HEK293 (cell line): ENCODE results near the gene SFN.

Source experiments
- ZNF169 ChIP-seq: fragments of 450-650 bp; formaldehyde crosslinking; IDR thresholded peaks from 2 replicates; pipeline ENCODE4 v1.5.1; 2016; ENCODE audit warnings: missing biosample characterization, missing genetic modification characterization
- ZSCAN23 ChIP-seq: fragments of 450-650 bp; formaldehyde crosslinking; IDR thresholded peaks from 2 replicates; pipeline ENCODE4 v1.5.1; 2016; ENCODE audit warnings: missing biosample characterization, missing genetic modification characterization
- TF ChIP-seq, protein P1 (sequence below): fragments of 450-650 bp; formaldehyde crosslinking; IDR thresholded peaks from 2 replicates; pipeline ENCODE4 v1.5.1; 2016; ENCODE audit warnings: missing biosample characterization, missing genetic modification characterization
- TF ChIP-seq, protein P2 (sequence below): IDR thresholded peaks from 2 replicates; pipeline ENCODE4 v1.6.1; 2011; ENCODE audit warnings: mild to moderate bottlenecking, low read depth, low read length, borderline replicate concordance
- TF ChIP-seq, protein P3 (sequence below): fragments of 450-650 bp; formaldehyde crosslinking; IDR thresholded peaks from 2 replicates; pipeline ENCODE4 v1.5.1; 2017; ENCODE audit warnings: missing biosample characterization, missing genetic modification characterization
- TF ChIP-seq, protein P4 (sequence below): fragments of 450-650 bp; formaldehyde crosslinking; IDR thresholded peaks from 2 replicates; pipeline ENCODE4 v1.5.1; 2016; ENCODE audit warnings: missing biosample characterization, missing genetic modification characterization

DNA sequence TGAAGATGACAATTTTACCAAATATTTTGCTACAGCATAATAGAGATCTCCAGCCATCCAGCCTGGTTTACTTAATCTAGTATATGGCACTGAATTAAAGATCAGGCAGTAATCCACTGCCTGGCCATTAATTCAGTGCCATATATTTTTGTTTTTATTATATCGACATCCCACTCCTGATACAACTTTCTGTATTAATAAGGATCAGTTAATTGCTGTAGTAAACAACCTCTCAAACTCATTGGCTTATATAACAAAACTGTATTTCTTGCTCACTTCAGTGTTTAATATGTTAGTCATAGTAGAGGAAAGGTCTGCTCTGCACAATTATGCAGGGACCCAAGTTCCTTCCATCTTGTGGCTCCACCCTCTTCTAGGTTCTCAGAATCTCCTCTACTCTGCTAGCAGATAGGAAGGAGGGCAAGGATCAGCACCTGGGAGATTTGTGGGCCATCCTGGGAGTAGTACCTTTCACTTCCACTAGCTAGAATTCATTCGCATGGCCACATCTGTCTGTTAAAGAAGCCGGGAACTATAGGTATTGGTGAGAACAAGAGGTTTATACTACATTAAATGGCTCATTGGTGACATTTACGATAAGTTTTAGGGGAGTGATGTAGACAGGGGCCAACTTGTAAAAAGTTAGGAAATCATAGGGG lies 40.1 kb upstream of the SFN start:
- TF ChIP-seq, protein P1, sequence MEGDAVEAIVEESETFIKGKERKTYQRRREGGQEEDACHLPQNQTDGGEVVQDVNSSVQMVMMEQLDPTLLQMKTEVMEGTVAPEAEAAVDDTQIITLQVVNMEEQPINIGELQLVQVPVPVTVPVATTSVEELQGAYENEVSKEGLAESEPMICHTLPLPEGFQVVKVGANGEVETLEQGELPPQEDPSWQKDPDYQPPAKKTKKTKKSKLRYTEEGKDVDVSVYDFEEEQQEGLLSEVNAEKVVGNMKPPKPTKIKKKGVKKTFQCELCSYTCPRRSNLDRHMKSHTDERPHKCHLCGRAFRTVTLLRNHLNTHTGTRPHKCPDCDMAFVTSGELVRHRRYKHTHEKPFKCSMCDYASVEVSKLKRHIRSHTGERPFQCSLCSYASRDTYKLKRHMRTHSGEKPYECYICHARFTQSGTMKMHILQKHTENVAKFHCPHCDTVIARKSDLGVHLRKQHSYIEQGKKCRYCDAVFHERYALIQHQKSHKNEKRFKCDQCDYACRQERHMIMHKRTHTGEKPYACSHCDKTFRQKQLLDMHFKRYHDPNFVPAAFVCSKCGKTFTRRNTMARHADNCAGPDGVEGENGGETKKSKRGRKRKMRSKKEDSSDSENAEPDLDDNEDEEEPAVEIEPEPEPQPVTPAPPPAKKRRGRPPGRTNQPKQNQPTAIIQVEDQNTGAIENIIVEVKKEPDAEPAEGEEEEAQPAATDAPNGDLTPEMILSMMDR (tag by site-specific recombination): no peak
- TF ChIP-seq ZNF169 (tag by site-specific recombination) (no peak), ZSCAN23 (tag by site-specific recombination) (no peak)
- TF ChIP-seq, protein P2, sequence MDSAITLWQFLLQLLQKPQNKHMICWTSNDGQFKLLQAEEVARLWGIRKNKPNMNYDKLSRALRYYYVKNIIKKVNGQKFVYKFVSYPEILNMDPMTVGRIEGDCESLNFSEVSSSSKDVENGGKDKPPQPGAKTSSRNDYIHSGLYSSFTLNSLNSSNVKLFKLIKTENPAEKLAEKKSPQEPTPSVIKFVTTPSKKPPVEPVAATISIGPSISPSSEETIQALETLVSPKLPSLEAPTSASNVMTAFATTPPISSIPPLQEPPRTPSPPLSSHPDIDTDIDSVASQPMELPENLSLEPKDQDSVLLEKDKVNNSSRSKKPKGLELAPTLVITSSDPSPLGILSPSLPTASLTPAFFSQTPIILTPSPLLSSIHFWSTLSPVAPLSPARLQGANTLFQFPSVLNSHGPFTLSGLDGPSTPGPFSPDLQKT: no peak
- TF ChIP-seq, protein P3, sequence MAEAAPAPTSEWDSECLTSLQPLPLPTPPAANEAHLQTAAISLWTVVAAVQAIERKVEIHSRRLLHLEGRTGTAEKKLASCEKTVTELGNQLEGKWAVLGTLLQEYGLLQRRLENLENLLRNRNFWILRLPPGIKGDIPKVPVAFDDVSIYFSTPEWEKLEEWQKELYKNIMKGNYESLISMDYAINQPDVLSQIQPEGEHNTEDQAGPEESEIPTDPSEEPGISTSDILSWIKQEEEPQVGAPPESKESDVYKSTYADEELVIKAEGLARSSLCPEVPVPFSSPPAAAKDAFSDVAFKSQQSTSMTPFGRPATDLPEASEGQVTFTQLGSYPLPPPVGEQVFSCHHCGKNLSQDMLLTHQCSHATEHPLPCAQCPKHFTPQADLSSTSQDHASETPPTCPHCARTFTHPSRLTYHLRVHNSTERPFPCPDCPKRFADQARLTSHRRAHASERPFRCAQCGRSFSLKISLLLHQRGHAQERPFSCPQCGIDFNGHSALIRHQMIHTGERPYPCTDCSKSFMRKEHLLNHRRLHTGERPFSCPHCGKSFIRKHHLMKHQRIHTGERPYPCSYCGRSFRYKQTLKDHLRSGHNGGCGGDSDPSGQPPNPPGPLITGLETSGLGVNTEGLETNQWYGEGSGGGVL (tag by site-specific recombination): no peak
- TF ChIP-seq, protein P4, sequence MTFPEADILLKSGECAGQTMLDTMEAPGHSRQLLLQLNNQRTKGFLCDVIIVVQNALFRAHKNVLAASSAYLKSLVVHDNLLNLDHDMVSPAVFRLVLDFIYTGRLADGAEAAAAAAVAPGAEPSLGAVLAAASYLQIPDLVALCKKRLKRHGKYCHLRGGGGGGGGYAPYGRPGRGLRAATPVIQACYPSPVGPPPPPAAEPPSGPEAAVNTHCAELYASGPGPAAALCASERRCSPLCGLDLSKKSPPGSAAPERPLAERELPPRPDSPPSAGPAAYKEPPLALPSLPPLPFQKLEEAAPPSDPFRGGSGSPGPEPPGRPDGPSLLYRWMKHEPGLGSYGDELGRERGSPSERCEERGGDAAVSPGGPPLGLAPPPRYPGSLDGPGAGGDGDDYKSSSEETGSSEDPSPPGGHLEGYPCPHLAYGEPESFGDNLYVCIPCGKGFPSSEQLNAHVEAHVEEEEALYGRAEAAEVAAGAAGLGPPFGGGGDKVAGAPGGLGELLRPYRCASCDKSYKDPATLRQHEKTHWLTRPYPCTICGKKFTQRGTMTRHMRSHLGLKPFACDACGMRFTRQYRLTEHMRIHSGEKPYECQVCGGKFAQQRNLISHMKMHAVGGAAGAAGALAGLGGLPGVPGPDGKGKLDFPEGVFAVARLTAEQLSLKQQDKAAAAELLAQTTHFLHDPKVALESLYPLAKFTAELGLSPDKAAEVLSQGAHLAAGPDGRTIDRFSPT (tag by site-specific recombination): no peak
